H9 (cell line): Measurements from ENCODE around the gene C16orf89. TPM values are rescaled to one million over a fixed set of nuclear protein-coding genes. Genes with fewer than 3 reads are reported as not detected.

ENCODE experiments used
- DNase-seq: peaks from one replicate; pipeline ENCODE4 v3.0.0-alpha.2; 2017
- H2AFZ ChIP-seq: one replicate; pipeline ENCODE4 v1.6.1; 2013; ENCODE audit warnings: mild to moderate bottlenecking, low read length, control low read depth, moderate library complexity
- H2AK5ac ChIP-seq: 2 replicates; pipeline ENCODE4 v1.6.1; 2013; ENCODE audit warnings: low read length, control low read depth, mixed read lengths; ENCODE audit not compliant: insufficient read length
- H2BK120ac ChIP-seq: one replicate; pipeline ENCODE4 v1.6.1; 2013; ENCODE audit warnings: low read depth, mild to moderate bottlenecking, low read length, control low read depth, inconsistent platforms; ENCODE audit not compliant: poor library complexity, severe bottlenecking
- H2BK12ac ChIP-seq: 2 replicates; pipeline ENCODE4 v1.6.1; 2013; ENCODE audit warnings: low read length, control low read depth, mixed read lengths, low read depth; ENCODE audit not compliant: insufficient read length
- H2BK15ac ChIP-seq: 2 replicates; pipeline ENCODE4 v1.6.1; 2013; ENCODE audit warnings: low read depth, low read length, control low read depth
- H2BK20ac ChIP-seq: one replicate; pipeline ENCODE4 v1.6.1; 2013; ENCODE audit warnings: low read depth, mild to moderate bottlenecking, low read length, control low read depth, inconsistent platforms; ENCODE audit not compliant: poor library complexity, severe bottlenecking
- H2BK5ac ChIP-seq: 2 replicates; pipeline ENCODE4 v1.6.1; 2013; ENCODE audit warnings: low read length, control low read depth, mixed read lengths; ENCODE audit not compliant: insufficient read length
- H3K14ac ChIP-seq: 2 replicates; pipeline ENCODE4 v1.6.1; 2013; ENCODE audit warnings: low read length, control low read depth; ENCODE audit not compliant: insufficient read depth
- H3K18ac ChIP-seq: 2 replicates; pipeline ENCODE4 v1.6.1; 2013; ENCODE audit warnings: low read depth, mild to moderate bottlenecking, mixed read lengths, low read length, control low read depth; ENCODE audit not compliant: insufficient read length
- H3K23ac ChIP-seq: 2 replicates; pipeline ENCODE4 v1.6.1; 2013; ENCODE audit warnings: low read length, control low read depth, mixed read lengths, low read depth; ENCODE audit not compliant: insufficient read length
- H3K23me2 ChIP-seq: 2 replicates; pipeline ENCODE4 v1.6.1; 2013; ENCODE audit warnings: low read depth, mild to moderate bottlenecking, mixed read lengths, low read length, control low read depth; ENCODE audit not compliant: insufficient read length, poor library complexity, severe bottlenecking
- H3K27ac ChIP-seq: 2 replicates; pipeline ENCODE4 v1.5.1; 2013; ENCODE audit warnings: low read length, control low read depth, mixed read lengths, low read depth; ENCODE audit not compliant: insufficient read length
- H3K27me3 ChIP-seq: 2 replicates; pipeline ENCODE4 v1.6.1; 2013; ENCODE audit warnings: low read length, control low read depth, inconsistent platforms; ENCODE audit not compliant: insufficient read depth
- H3K4ac ChIP-seq: 2 replicates; pipeline ENCODE4 v1.6.1; 2013; ENCODE audit warnings: low read depth, mild to moderate bottlenecking, control low read depth, inconsistent platforms, low read length, moderate library complexity
- H3K4me1 ChIP-seq: 2 replicates; pipeline ENCODE4 v1.6.1; 2013; ENCODE audit warnings: low read length, control low read depth, inconsistent platforms; ENCODE audit not compliant: insufficient read depth
- H3K4me2 ChIP-seq: 2 replicates; pipeline ENCODE4 v1.6.1; 2013; ENCODE audit warnings: low read length, control low read depth, mixed read lengths; ENCODE audit not compliant: insufficient read length, insufficient read depth
- H3K56ac ChIP-seq: 2 replicates; pipeline ENCODE4 v1.6.1; 2013; ENCODE audit warnings: low read depth, mild to moderate bottlenecking, mixed read lengths, low read length, control low read depth; ENCODE audit not compliant: insufficient read length
- H3K79me1 ChIP-seq: 2 replicates; pipeline ENCODE4 v1.6.1; 2013; ENCODE audit warnings: low read depth, mild to moderate bottlenecking, moderate library complexity, low read length, control low read depth, inconsistent platforms; ENCODE audit not compliant: insufficient read depth, poor library complexity, severe bottlenecking
- H3K79me2 ChIP-seq: 2 replicates; pipeline ENCODE4 v1.6.1; 2013; ENCODE audit warnings: low read length, control low read depth, inconsistent platforms; ENCODE audit not compliant: insufficient read depth
- H3K9ac ChIP-seq: 2 replicates; pipeline ENCODE4 v1.6.1; 2013; ENCODE audit warnings: low read length, control low read depth, mixed read lengths; ENCODE audit not compliant: insufficient read length; ENCODE audit errors: extremely low read depth
- H3K9me3 ChIP-seq: one replicate; pipeline ENCODE4 v1.6.1; 2013; ENCODE audit warnings: low read depth, low read length, inconsistent platforms; ENCODE audit not compliant: control insufficient read depth
- H3T11ph ChIP-seq: one replicate; pipeline ENCODE4 v1.6.1; 2013; ENCODE audit warnings: mild to moderate bottlenecking, low read length, control low read depth, inconsistent platforms
- H4K20me1 ChIP-seq: one replicate; pipeline ENCODE4 v1.6.1; 2013; ENCODE audit not compliant: control insufficient read depth, insufficient read length, insufficient read depth
- H4K5ac ChIP-seq: 2 replicates; pipeline ENCODE4 v1.6.1; 2013; ENCODE audit warnings: low read depth, mild to moderate bottlenecking, mixed read lengths, low read length, control low read depth; ENCODE audit not compliant: insufficient read length
- H4K8ac ChIP-seq: replicated peaks from 2 replicates; pipeline ENCODE4 v1.6.1; 2013; ENCODE audit warnings: low read length, control low read depth, mixed read lengths, low read depth; ENCODE audit not compliant: insufficient read length
- H4K91ac ChIP-seq: 2 replicates; pipeline ENCODE4 v1.6.1; 2013; ENCODE audit warnings: low read depth, mild to moderate bottlenecking, moderate library complexity, mixed read lengths, low read length, control low read depth; ENCODE audit not compliant: insufficient read length
- H3K27ac Mint-ChIP-seq, 3 experiments: 2 replicates in 2 of 3; 3 replicates in 1 of 3; pipeline ENCODE4 v1.8.0; 2020 to 2021; ENCODE audit warnings: mixed read lengths in 3 of 3, mild to moderate bottlenecking in 1 of 3, moderate library complexity in 1 of 3
- H3K27me3 Mint-ChIP-seq: 2 replicates; pipeline ENCODE4 v1.8.0; 2021; ENCODE audit warnings: low read depth, mild to moderate bottlenecking, moderate library complexity, mixed read lengths
- H3K36me3 Mint-ChIP-seq, 3 experiments: 2 replicates in 2 of 3; 3 replicates in 1 of 3; pipeline ENCODE4 v1.8.0; 2020 to 2021; ENCODE audit warnings: low read depth in 3 of 3, mixed read lengths in 3 of 3; ENCODE audit not compliant: insufficient read depth in 1 of 3
- H3K4me1 Mint-ChIP-seq, 2 experiments: 2 replicates each; pipeline ENCODE4 v1.8.0; 2020; ENCODE audit warnings: mixed read lengths in 2 of 2
- H3K4me3 Mint-ChIP-seq, 2 experiments: 2 replicates in 1 of 2; 3 replicates in 1 of 2; pipeline ENCODE4 v1.8.0; 2020 to 2021; ENCODE audit warnings: mild to moderate bottlenecking in 2 of 2, mixed read lengths in 2 of 2, moderate library complexity in 1 of 2
- H3K9me3 Mint-ChIP-seq, 2 experiments: 2 replicates in 1 of 2; 3 replicates in 1 of 2; pipeline ENCODE4 v1.8.0; 2020; ENCODE audit warnings: mild to moderate bottlenecking in 2 of 2, mixed read lengths in 2 of 2, moderate library complexity in 1 of 2
- WGBS: extraction: QIAGEN DNeasy Blood & Tissue Kit; methylation state at CpG from one replicate; pipeline ENCODE4 v1.1.7; 2013; ENCODE audit warnings: missing lambda C conversion rate, low lambda C conversion rate, mixed read lengths; ENCODE audit not compliant: insufficient read length; ENCODE audit errors: extremely low coverage; 5-methylcytosine and 5-hydroxymethylcytosine counted together
- total RNA-seq: library from RNA; stranded (reverse); gene quantifications from 2 replicates; pipeline ENCODE4 v1.2.1, GENCODE V29; 2021
- TF ChIP-seq, protein P1 (sequence below): fragments of 200-600 bp; sonication (generic); conservative IDR thresholded peaks from 3 replicates; pipeline ENCODE4 v1.8.0; 2021; ENCODE audit warnings: antibody characterized with exemption, mild to moderate bottlenecking

The C16orf89 gene
- total RNA-seq, 1 experiment from 2014 or later: 2.5 TPM

DNA sequence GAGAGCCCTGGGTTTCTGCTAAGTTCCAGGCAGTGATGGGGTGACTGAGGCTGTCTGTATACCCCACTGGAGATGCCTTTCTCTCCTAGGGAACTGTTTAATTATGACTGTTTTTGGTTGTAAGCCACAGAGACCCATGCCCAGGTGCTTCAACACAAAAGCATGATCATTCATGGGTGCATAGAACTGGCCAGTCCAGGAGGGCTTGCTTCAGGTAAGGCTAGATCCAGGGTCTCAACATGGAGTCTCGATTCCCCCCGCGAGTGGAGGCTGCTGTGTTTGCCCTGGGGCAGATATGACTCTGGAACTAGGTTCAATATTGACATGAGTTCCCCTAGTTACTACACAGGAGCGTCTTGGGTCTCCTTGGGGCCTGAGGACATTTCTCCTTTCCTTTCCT is 49.9 kb downstream of the C16orf89 start:
- no peak overlapping the region for H4K5ac ChIP-seq
- Mint-ChIP-seq H3K27me3 (peaks cover 14% of the 10 kb centered on the region), H3K4me3 (no peak overlapping the region), H3K36me3 (peaks cover 0 to 4% (median 0%) of the 10 kb centered on the region in 3 experiments; a peak in 1 of 7 replicates), H3K27ac (no peak overlapping the region), H3K4me1 (peaks cover 9 to 17% of the 10 kb centered on the region in 2 experiments), H3K9me3 (no peaks in the 10 kb centered on the region; a peak in 1 of 5 replicates)
- DNase-seq: no peak
- H2BK12ac ChIP-seq: no peak overlapping the region
- H3K79me1 ChIP-seq: no peaks in the 10 kb centered on the region
- no peak overlapping the region for H2BK5ac ChIP-seq
- H3K4me2 ChIP-seq: no peak overlapping the region
- no peak overlapping the region for H3K23ac ChIP-seq
- no peak overlapping the region for H2BK20ac ChIP-seq
- H3K9ac ChIP-seq: no peak overlapping the region
- H3K56ac ChIP-seq: no peak overlapping the region
- no peak overlapping the region for H3K27ac ChIP-seq
- no peak overlapping the region for H3K14ac ChIP-seq
- no peak overlapping the region for H4K91ac ChIP-seq
- H2AK5ac ChIP-seq: no peak overlapping the region
- no peaks in the 10 kb centered on the region for H4K20me1 ChIP-seq
- H3K4me1 ChIP-seq: no peaks in the 10 kb centered on the region
- H3K4ac ChIP-seq: no peak overlapping the region
- no peak overlapping the region for H3T11ph ChIP-seq
- no peak overlapping the region for H3K18ac ChIP-seq
- whole genome bisulfite sequencing: no CpG with 5 or more reads among the region's 4 CpGs
- TF ChIP-seq, protein P1, sequence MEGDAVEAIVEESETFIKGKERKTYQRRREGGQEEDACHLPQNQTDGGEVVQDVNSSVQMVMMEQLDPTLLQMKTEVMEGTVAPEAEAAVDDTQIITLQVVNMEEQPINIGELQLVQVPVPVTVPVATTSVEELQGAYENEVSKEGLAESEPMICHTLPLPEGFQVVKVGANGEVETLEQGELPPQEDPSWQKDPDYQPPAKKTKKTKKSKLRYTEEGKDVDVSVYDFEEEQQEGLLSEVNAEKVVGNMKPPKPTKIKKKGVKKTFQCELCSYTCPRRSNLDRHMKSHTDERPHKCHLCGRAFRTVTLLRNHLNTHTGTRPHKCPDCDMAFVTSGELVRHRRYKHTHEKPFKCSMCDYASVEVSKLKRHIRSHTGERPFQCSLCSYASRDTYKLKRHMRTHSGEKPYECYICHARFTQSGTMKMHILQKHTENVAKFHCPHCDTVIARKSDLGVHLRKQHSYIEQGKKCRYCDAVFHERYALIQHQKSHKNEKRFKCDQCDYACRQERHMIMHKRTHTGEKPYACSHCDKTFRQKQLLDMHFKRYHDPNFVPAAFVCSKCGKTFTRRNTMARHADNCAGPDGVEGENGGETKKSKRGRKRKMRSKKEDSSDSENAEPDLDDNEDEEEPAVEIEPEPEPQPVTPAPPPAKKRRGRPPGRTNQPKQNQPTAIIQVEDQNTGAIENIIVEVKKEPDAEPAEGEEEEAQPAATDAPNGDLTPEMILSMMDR: no peak
- H3K79me2 ChIP-seq: no peaks in the 10 kb centered on the region
- no peaks in the 10 kb centered on the region for H3K23me2 ChIP-seq
- H2BK120ac ChIP-seq: no peak overlapping the region
- no peak overlapping the region for H2BK15ac ChIP-seq
- H3K9me3 ChIP-seq: no peaks in the 10 kb centered on the region
- H3K27me3 ChIP-seq: no peaks in the 10 kb centered on the region; the same call in 1 of the 2 replicates
- H2AFZ ChIP-seq: no peak overlapping the region
- no peak overlapping the region for H4K8ac ChIP-seq
